Adrenal gland (tissue), 5 donors: ENCODE results near the gene NBL1.

ENCODE experiments used
- CTCF ChIP-seq, 6 experiments: fragments of 450-650 bp in 4 of 6; fragments of 200-600 bp in 2 of 6; sonication (generic) in 1 of 6; IDR thresholded peaks; 1 replicate in 5 of 6; 2 replicates in 1 of 6; pipeline versions ENCODE4 v1.5.1 to v1.8.0; 2016 to 2021; ENCODE audit warnings: antibody characterized with exemption in 6 of 6, mild to moderate bottlenecking in 2 of 6, moderate library complexity in 1 of 6
- POLR2A ChIP-seq, 2 donors: fragments of 450-650 bp; IDR thresholded peaks; one replicate each; pipeline ENCODE4 v1.6.1; 2017; ENCODE audit warnings: antibody characterized with exemption in 2 of 2, mild to moderate bottlenecking in 2 of 2, moderate library complexity in 1 of 2
- donor health status: DM: no; HTN: no; CAD: no.

- TF ChIP-seq CTCF (IDR thresholded peaks at IDR 0.05) (peak in 1 of 6 experiments; percentile 13), POLR2A (IDR thresholded peaks at IDR 0.05) (no peak)
Observed at GRCh38 chr1:19648689-19649088, 4.6 kb downstream of the NBL1 start.
